WTC11 (cell line): Measurements from ENCODE around the gene WDR72. TPM values are rescaled to one million over a fixed set of nuclear protein-coding genes. Genes with fewer than 3 reads are reported as not detected.

ENCODE experiments used
- ATAC-seq: fragments of 200-7000 bp; cut with Tn5 transposase; 2 replicates; pipeline ENCODE4 v1.10.0; 2021; ENCODE audit warnings: mild to moderate bottlenecking, moderate library complexity
- CTCF ChIA-PET: fragments of 300-600 bp; sonication (Branson Sonifier 250); formaldehyde crosslinking; loops from one replicate; lab custom pipeline; 2021; ENCODE audit warnings: antibody characterized with exemption; lab: Charles Lee
- POLR2A ChIA-PET: fragments of 350-600 bp; sonication (Branson Sonifier 250); formaldehyde crosslinking; loops from one replicate; lab custom pipeline; 2021; ENCODE audit warnings: antibody characterized with exemption; lab: Charles Lee
- DNase-seq: peaks from one replicate; pipeline ENCODE4 v3.0.0; 2021; ENCODE audit warnings: low spot score
- H3K27ac Mint-ChIP-seq: 2 replicates; pipeline ENCODE4 v1.8.0; 2021; ENCODE audit warnings: mixed read lengths
- H3K27me3 Mint-ChIP-seq: 2 replicates; pipeline ENCODE4 v1.8.0; 2021; ENCODE audit warnings: low read depth, mild to moderate bottlenecking, moderate library complexity, mixed read lengths
- H3K36me3 Mint-ChIP-seq: 2 replicates; pipeline ENCODE4 v1.8.0; 2021; ENCODE audit warnings: mixed read lengths
- H3K4me1 Mint-ChIP-seq: 2 replicates; pipeline ENCODE4 v1.8.0; 2022; ENCODE audit warnings: mixed read lengths
- H3K4me3 Mint-ChIP-seq: 2 replicates; pipeline ENCODE4 v1.8.0; 2021; ENCODE audit warnings: mild to moderate bottlenecking, moderate library complexity, mixed read lengths
- H3K9me3 Mint-ChIP-seq: 2 replicates; pipeline ENCODE4 v1.8.0; 2021; ENCODE audit warnings: mixed read lengths
- ATF3 ChIP-seq: sonication (generic); formaldehyde crosslinking; conservative IDR thresholded peaks from 2 replicates; pipeline ENCODE4 v1.8.1; 2022; ENCODE audit warnings: mild to moderate bottlenecking, missing genetic modification reagents
- CREB1 ChIP-seq: sonication (generic); formaldehyde crosslinking; IDR thresholded peaks from 2 replicates; pipeline ENCODE4 v1.8.0; 2023; ENCODE audit warnings: mild to moderate bottlenecking, missing genetic modification reagents
- E2F5 ChIP-seq: sonication (generic); formaldehyde crosslinking; IDR thresholded peaks from 2 replicates; pipeline ENCODE4 v1.8.1; 2022; ENCODE audit warnings: mild to moderate bottlenecking, moderate library complexity, missing genetic modification reagents
- FOXP4 ChIP-seq: sonication (generic); formaldehyde crosslinking; IDR thresholded peaks from 2 replicates; pipeline ENCODE4 v1.8.0; 2022; ENCODE audit warnings: mild to moderate bottlenecking, missing genetic modification reagents
- IRF1 ChIP-seq: sonication (generic); formaldehyde crosslinking; IDR thresholded peaks from 2 replicates; pipeline ENCODE4 v1.8.0; 2023; ENCODE audit warnings: missing genetic modification reagents
- MAX ChIP-seq: sonication (generic); formaldehyde crosslinking; IDR thresholded peaks from 2 replicates; pipeline ENCODE4 v1.8.0; 2022; ENCODE audit warnings: mild to moderate bottlenecking, missing genetic modification reagents
- MXD4 ChIP-seq: fragments of 250-450 bp; sonication (Bioruptor Pico); IDR thresholded peaks from 2 replicates; pipeline ENCODE4 v1.8.0; 2021; ENCODE audit warnings: mild to moderate bottlenecking, moderate library complexity, borderline replicate concordance
- NFE2L1 ChIP-seq: sonication (generic); formaldehyde crosslinking; IDR thresholded peaks from 2 replicates; pipeline ENCODE4 v1.8.1; 2023; ENCODE audit warnings: missing genetic modification reagents
- NR3C1 ChIP-seq: sonication (generic); formaldehyde crosslinking; conservative IDR thresholded peaks from 2 replicates; pipeline ENCODE4 v1.8.1; 2023; ENCODE audit warnings: low read depth, mild to moderate bottlenecking, missing genetic modification reagents
- SOX15 ChIP-seq: fragments of 250-450 bp; sonication (Bioruptor Pico); IDR thresholded peaks from 2 replicates; pipeline ENCODE4 v1.9.0; 2021; ENCODE audit warnings: mild to moderate bottlenecking
- STAT6 ChIP-seq: sonication (generic); formaldehyde crosslinking; conservative IDR thresholded peaks from 2 replicates; pipeline ENCODE4 v1.8.1; 2023; ENCODE audit warnings: mild to moderate bottlenecking, low read depth, missing genetic modification reagents, moderate library complexity
- TCF7 ChIP-seq: sonication (generic); formaldehyde crosslinking; IDR thresholded peaks from 2 replicates; pipeline ENCODE4 v1.8.0; 2022; ENCODE audit warnings: mild to moderate bottlenecking, low read depth, missing genetic modification reagents, moderate library complexity
- ZNF263 ChIP-seq: sonication (generic); formaldehyde crosslinking; IDR thresholded peaks from 2 replicates; pipeline ENCODE4 v1.8.1; 2022; ENCODE audit warnings: low read depth, mild to moderate bottlenecking, moderate library complexity, missing genetic modification reagents
- ZNF317 ChIP-seq: sonication (generic); formaldehyde crosslinking; IDR thresholded peaks from 2 replicates; pipeline ENCODE4 v1.8.1; 2023; ENCODE audit warnings: low read depth, mild to moderate bottlenecking, moderate library complexity, missing genetic modification reagents, borderline replicate concordance
- ZNF396 ChIP-seq: fragments of 250-450 bp; sonication (Bioruptor Pico); IDR thresholded peaks from 2 replicates; pipeline ENCODE4 v1.8.0; 2021; ENCODE audit warnings: mild to moderate bottlenecking, moderate library complexity, borderline replicate concordance
- total RNA-seq: library from RNA; stranded (reverse); gene quantifications from 3 replicates; pipeline ENCODE4 v1.2.3, GENCODE V29; 2021

Gene WDR72
- total RNA-seq, 1 experiment from 2014 or later = 8.6 TPM

GRCh38 chr15:53611145-53611920 lies 148.1 kb downstream of the WDR72 start:
- no peak; the same call in 1 of the 2 replicates for ATAC-seq
- H3K27ac Mint-ChIP-seq = no peak overlapping the region
- H3K4me3 Mint-ChIP-seq = no peak overlapping the region
- DNase-seq = no peak
- no peaks in the 10 kb centered on the region for H3K36me3 Mint-ChIP-seq
- H3K4me1 Mint-ChIP-seq = no peaks in the 10 kb centered on the region
- ChIA-PET POLR2A (no interaction called here), CTCF (interaction anchor here (1.4 kb wide), 1 partner anchor 260 kb away, joined by 3 read pairs; no protein-coding TSS in a partner anchor)
- H3K27me3 Mint-ChIP-seq = no peaks in the 10 kb centered on the region
- no peaks in the 10 kb centered on the region for H3K9me3 Mint-ChIP-seq
- TF ChIP-seq ATF3 (CRISPR knock-in tag) = no peak
- no peak for TF ChIP-seq IRF1 (CRISPR knock-in tag)
- TF ChIP-seq MAX (CRISPR knock-in tag) = no peak
- TF ChIP-seq NFE2L1 (CRISPR knock-in tag) = no peak
- TF ChIP-seq MXD4 (CRISPR knock-in tag) = no peak
- no peak for TF ChIP-seq FOXP4 (CRISPR knock-in tag)
- TF ChIP-seq TCF7 = no peak
- no peak for TF ChIP-seq STAT6
- TF ChIP-seq SOX15 (CRISPR knock-in tag) = no peak
- TF ChIP-seq ZNF396 (CRISPR knock-in tag) = no peak
- TF ChIP-seq NR3C1 (CRISPR knock-in tag) = no peak

- Mint-ChIP-seq H3K27me3 (no peaks in the 10 kb centered on the region), H3K9me3 (no peaks in the 10 kb centered on the region)
- CTCF ChIA-PET = no interaction called here
Observed at GRCh38 chr15:53591041-53591440, 168.4 kb downstream of the WDR72 start.

GRCh38 chr15:53590380-53590779 lies 169.1 kb downstream of the WDR72 start:
- no peaks in the 10 kb centered on the region for H3K27me3 Mint-ChIP-seq
- H3K9me3 Mint-ChIP-seq = no peaks in the 10 kb centered on the region
- no peak for DNase-seq
- no peaks in the 10 kb centered on the region for H3K36me3 Mint-ChIP-seq
- TF ChIP-seq ZNF317 (CRISPR knock-in tag) = no peak
- TF ChIP-seq, all 79 proteins: peak for 0
- no peak overlapping the region for H3K4me3 Mint-ChIP-seq
- ChIA-PET CTCF (no interaction called here), POLR2A (no interaction called here)
- ATAC-seq = no peak
- no peak overlapping the region for H3K27ac Mint-ChIP-seq
- peaks cover 22% of the 10 kb centered on the region for H3K4me1 Mint-ChIP-seq

More at GRCh38 chr15:53591041-53591440, 168.4 kb downstream of the WDR72 start:
- DNase-seq (no peak), ATAC-seq (no peak)
- Mint-ChIP-seq H3K36me3 (no peaks in the 10 kb centered on the region), H3K27ac (no peak overlapping the region), H3K4me1 (peaks cover 22% of the 10 kb centered on the region), H3K4me3 (no peak overlapping the region)
- POLR2A ChIA-PET = no interaction called here
- TF ChIP-seq SOX15 (CRISPR knock-in tag) (no peak), E2F5 (CRISPR knock-in tag) (no peak), ZNF263 (no peak), NFE2L1 (CRISPR knock-in tag) (no peak), CREB1 (no peak)
